HL-60 (cell line): Measurements from ENCODE around the gene BPGM.

Source experiments
- GABPA ChIP-seq: IDR thresholded peaks from 2 replicates; pipeline ENCODE4 v1.6.1; 2012; ENCODE audit warnings: low read depth
- POLR2AphosphoS5 ChIP-seq: IDR thresholded peaks from 2 replicates; pipeline ENCODE4 v1.6.1; 2012; ENCODE audit warnings: low read depth
- SPI1 ChIP-seq: IDR thresholded peaks from 2 replicates; pipeline ENCODE4 v1.6.1; 2012; ENCODE audit warnings: low read depth, mild to moderate bottlenecking, borderline replicate concordance
- TF ChIP-seq, protein P1 (sequence below): IDR thresholded peaks from one replicate; pipeline ENCODE4 v1.5.1; 2011; ENCODE audit warnings: low read length, control low read depth, inconsistent platforms; ENCODE audit not compliant: insufficient read depth
- TF ChIP-seq, protein P2 (sequence below): IDR thresholded peaks from 2 replicates; pipeline ENCODE4 v1.6.1; 2012; ENCODE audit warnings: low read depth; ENCODE audit not compliant: insufficient replicate concordance

DNA sequence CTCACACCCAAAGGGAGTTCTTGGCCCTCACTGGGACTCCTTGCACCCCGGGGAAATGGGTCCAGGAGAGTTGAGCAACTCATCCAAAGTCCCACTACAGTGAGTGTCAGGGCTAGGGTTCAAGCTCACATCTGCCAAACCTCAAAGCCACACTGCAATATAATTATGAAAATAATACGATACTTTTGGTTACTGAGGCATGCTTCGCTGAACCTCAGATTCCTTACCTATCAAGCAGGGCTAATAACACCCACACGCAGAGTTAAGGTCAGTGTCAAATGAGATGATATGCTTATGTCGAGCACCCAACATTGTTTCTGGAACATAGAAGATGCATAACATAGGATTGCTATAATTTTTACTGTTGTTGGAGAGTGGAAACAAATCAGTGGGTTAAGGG, 58.2 kb downstream of the BPGM start:
- TF ChIP-seq, protein P1, sequence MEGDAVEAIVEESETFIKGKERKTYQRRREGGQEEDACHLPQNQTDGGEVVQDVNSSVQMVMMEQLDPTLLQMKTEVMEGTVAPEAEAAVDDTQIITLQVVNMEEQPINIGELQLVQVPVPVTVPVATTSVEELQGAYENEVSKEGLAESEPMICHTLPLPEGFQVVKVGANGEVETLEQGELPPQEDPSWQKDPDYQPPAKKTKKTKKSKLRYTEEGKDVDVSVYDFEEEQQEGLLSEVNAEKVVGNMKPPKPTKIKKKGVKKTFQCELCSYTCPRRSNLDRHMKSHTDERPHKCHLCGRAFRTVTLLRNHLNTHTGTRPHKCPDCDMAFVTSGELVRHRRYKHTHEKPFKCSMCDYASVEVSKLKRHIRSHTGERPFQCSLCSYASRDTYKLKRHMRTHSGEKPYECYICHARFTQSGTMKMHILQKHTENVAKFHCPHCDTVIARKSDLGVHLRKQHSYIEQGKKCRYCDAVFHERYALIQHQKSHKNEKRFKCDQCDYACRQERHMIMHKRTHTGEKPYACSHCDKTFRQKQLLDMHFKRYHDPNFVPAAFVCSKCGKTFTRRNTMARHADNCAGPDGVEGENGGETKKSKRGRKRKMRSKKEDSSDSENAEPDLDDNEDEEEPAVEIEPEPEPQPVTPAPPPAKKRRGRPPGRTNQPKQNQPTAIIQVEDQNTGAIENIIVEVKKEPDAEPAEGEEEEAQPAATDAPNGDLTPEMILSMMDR, result no peak
- TF ChIP-seq POLR2AphosphoS5, result no peak
- no peak for TF ChIP-seq SPI1
- TF ChIP-seq GABPA, result no peak
- TF ChIP-seq, protein P2, sequence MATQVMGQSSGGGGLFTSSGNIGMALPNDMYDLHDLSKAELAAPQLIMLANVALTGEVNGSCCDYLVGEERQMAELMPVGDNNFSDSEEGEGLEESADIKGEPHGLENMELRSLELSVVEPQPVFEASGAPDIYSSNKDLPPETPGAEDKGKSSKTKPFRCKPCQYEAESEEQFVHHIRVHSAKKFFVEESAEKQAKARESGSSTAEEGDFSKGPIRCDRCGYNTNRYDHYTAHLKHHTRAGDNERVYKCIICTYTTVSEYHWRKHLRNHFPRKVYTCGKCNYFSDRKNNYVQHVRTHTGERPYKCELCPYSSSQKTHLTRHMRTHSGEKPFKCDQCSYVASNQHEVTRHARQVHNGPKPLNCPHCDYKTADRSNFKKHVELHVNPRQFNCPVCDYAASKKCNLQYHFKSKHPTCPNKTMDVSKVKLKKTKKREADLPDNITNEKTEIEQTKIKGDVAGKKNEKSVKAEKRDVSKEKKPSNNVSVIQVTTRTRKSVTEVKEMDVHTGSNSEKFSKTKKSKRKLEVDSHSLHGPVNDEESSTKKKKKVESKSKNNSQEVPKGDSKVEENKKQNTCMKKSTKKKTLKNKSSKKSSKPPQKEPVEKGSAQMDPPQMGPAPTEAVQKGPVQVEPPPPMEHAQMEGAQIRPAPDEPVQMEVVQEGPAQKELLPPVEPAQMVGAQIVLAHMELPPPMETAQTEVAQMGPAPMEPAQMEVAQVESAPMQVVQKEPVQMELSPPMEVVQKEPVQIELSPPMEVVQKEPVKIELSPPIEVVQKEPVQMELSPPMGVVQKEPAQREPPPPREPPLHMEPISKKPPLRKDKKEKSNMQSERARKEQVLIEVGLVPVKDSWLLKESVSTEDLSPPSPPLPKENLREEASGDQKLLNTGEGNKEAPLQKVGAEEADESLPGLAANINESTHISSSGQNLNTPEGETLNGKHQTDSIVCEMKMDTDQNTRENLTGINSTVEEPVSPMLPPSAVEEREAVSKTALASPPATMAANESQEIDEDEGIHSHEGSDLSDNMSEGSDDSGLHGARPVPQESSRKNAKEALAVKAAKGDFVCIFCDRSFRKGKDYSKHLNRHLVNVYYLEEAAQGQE, result no peak
